GM21515 (cell line): ENCODE data around the gene MRM2.
"Not testable (repeated sequence)": the region's sequence is repeated elsewhere in the genome, so short reads cannot be mapped to it uniquely, and the experiment has no call there.

Experiments used
- ATAC-seq: cut with Tn5 transposase; IDR thresholded peaks from one replicate; pipeline ENCODE4 v1.9.1; 2021; ENCODE audit not compliant: unreplicated experiment

MRM2 gene

DNA sequence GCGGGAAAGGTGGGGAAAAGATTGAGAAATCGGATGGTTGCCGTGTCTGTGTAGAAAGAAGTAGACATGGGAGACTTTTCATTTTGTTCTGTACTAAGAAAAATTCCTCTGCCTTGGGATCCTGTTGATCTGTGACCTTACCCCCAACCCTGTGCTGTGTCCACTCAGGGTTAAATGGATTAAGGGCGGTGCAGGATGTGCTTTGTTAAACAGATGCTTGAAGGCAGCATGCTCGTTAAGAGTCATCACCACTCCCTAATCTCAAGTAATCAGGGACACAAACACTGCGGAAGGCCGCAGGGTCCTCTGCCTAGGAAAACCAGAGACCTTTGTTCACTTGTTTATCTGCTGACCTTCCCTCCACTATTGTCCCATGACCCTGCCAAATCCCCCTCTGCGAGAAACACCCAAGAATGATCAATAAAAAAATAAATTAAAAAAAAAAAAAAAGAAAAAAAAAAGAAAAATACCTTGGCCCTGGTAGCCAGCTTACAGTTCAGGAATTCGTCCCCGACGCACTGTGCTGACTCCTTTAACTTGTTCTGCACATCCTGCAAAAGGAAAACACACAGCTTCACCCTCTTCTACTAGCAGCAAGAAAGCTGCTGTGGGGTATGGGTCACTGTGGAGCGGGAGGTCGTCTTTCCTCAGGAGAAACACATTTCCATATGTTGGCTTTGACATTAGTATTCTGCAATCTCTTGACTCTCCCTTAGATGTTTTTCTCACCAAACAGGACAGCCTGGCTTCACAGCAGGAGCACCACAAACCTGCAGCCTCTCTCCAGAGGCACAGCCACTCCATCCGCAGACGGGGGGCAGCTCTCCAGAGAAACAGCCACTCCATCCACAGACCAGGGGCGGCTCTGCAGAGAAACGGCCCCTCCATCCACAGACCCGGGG lies 27.3 kb upstream of the MRM2 start:
- not testable (repeated sequence) for ATAC-seq

GRCh38 chr7:2266911-2267310 lies 24.9 kb upstream of the MRM2 start:
- no peak for ATAC-seq

GRCh38 chr7:2264158-2264557 lies 22.2 kb upstream of the MRM2 start:
- no peak for ATAC-seq

- no peak for ATAC-seq
Observed at GRCh38 chr7:2263176-2263575, 21.2 kb upstream of the MRM2 start.

GRCh38 chr7:2261611-2262010 lies 19.6 kb upstream of the MRM2 start:
- ATAC-seq: no peak

GRCh38 chr7:2260820-2261219 lies 18.8 kb upstream of the MRM2 start:
- no peak for ATAC-seq

GRCh38 chr7:2259480-2259879 lies 17.5 kb upstream of the MRM2 start:
- peak; percentile 15 for ATAC-seq

DNA sequence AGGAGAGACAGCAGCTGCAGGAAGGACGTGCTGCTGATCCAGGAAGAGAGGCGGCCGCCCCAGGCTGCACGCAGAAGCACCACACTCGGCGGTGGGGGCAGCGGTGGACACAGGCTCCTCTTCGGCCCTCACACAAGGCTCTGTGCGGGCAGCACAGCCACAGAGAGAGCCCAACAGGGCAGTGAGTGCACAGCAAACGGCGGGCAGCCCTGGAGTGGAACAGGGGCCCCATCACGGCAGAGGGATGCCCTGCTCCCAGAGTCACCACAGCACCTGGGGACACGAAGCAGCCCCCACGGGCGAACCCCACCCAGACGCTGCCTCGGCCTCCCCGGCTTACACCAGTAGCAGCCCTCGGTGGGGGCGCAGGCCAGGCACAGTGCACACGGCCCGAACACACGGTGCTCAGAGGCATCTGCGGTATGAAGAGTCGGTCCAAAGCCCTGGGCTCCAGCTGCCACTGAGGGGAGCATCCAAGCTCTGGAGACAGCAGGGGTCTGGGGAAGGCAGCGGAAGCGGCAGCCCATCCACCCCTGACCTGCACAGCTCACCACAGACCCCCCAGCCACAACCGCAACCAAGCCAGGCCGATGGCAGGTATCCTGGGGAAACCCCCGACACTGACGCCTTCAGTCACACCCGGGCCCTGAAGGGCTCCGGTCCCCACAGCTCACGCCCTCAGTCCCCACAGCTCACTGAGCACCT lies 16.8 kb upstream of the MRM2 start:
- ATAC-seq: peak; percentile 54

- ATAC-seq: no peak
Observed at GRCh38 chr7:2257651-2258050, 15.6 kb upstream of the MRM2 start.

GRCh38 chr7:2257046-2257551 lies 15.1 kb upstream of the MRM2 start:
- no peak for ATAC-seq

DNA sequence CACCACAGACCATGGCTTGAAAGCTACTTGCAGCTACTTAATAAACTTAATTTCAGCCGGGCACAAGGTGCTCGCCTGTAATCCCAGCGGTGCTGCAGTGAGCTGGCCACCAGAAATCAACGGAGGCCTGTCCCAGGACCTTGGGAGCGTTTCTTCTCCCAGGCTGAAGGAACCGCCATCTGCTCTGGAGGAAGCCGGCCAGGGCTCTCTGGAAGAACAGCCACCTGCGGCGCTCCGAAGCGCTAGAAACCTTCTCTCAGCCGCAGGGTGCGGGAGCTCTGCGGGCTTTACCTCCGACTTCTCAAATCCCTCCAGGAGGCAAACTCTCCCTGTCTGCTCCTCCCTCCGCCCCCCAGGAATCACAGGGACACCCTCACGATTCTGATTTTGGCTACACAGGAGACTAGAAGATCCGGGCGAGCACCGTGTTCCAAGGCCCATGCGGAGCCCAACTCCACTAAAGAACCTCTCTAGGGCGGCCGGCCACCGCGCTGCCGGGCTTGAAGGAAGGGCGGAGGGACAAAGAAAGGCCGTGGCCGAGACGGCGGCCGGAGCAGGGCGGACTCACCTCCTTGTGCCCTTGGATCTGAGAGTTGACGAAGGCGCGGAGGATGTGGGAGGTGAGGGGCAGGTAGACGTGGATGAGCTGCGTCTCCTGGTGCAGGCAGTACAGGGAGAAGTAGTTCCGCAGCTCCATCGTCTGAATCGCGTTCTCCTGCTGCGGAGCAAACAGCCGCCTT lies 14.5 kb upstream of the MRM2 start:
- ATAC-seq: no peak

DNA sequence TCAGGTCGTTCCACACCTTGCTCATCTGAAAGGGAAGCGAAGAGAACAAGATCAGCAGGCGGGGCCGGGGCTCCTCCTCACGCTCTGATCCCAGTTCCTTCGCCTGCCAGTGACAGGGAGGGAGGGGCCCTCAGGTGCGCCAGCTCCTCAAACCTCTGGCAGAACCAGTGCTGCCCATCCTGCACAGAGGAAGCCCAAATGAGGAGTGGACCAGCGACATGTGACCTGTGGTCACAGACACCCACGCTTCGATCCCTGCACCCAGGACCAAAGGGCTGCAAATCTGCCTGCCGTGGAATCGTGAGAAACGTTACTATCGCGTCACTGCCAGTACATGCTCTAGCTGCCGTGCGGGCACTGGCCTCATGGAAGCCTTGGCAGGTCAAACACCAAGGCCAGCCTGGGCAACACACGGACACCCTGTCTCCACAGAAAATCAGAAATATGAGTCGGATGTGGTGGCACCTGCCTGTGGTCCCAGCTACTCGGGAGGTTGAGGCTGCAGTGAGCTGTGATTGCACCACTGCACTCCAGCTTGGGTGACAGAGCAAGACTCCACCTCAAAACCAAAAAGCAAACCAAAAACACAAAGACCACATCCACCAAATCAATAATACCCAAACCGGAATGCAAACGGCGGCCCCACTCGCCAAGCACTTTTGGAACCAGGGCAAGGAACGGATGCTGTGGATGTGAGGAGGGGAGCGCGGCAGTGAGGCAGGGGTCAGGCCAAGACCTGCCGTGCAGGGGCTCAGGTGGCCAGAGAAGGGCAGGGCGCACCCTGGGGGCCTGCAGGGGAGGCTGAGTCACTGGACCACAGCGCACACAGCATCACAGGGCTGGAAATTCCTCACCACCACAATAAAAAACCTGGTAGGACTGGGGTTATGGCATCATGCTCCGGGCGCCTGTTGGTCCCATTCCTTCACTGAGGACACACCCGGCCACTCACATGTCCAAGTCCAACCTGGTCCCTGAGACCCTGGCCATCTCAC lies 13.4 kb upstream of the MRM2 start:
- no peak for ATAC-seq

DNA sequence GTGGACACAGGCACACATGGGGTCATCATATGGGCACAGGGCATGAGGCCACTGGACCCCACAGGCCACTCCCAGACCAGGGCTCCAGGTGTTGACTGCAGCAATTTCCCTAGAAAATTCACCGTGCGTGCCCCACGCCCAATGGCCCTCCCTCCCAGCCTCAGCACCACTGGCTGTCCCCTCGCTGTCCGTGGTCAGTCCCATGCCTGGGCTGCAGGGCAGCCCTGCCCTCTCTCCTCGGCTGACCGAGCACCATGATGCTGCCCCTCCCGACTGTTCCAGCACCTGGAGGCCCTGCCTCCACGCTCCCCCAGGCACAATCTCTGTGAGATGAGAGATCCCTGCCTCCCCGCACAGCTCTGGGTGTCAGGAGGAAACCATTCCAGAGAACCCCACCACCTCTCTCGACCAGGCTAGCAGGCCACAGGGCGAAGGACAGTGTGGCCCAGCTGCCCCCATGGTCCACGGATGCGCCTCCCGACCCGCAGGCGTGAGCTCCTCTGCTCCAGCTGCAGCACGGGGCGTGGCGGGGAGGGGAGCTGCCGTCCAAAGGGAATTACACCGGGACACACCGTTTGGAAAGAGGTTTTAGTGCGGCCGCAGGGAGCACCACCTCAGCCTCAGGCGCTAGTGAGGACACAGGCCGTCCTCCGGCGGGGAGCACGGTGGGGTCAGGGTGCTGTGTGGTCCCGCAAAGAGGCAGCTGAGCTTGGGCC lies 12.6 kb upstream of the MRM2 start:
- no peak for ATAC-seq

DNA sequence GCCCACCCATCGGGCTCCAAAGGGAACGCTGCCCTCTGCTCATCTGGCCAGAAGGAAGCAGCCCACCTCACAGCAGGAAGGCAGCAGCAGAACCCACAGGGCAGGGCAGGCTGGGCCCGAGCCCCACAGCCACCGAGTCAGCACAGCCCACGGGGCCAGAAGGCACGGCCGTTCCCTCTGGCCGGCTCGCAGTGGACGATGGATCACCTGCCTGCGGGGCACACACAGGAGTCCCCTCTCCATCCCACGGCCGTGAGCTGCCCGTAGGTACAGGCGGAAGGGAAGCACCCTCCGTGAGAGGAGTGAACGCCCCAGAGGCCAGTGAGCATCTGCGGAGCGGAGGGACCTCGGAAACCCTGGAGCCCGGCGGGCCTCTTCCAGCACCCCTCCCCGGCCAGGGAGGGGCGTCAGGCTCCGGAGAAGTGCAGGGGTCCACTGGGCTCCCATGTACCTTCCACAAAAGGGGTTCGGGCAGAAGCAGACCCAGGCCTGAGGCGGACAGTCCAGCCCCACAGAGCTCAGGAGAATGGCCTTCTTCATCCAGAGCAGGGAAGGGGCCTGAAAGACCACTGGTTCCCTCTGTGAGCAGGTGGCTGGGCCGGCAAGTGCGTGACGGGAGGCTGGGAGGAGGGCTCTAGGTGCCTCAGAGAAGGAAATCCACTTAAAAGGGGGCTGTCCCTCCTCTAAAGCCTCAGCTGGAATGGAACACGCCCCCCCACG lies 11.7 kb upstream of the MRM2 start:
- no peak for ATAC-seq

DNA sequence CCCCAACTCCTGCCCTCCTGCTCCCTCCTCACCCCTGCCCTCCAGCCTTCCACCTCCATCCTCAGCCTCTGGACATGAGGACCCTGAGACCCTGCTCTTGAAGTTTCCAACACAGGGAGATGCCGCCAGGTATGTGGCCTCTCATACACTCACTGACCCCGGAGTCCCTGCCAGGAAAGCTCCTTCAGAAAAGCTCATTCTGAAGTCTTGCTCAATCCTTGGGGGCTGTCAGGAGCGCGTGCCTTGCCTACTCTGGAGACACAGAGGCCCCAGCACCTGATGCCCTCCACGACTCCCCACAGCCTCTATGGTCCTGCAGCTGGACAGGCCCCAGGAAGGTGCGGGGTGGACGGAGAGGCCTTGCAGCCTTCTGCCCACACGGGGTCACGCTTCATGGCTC lies 11.0 kb upstream of the MRM2 start:
- ATAC-seq: no peak

DNA sequence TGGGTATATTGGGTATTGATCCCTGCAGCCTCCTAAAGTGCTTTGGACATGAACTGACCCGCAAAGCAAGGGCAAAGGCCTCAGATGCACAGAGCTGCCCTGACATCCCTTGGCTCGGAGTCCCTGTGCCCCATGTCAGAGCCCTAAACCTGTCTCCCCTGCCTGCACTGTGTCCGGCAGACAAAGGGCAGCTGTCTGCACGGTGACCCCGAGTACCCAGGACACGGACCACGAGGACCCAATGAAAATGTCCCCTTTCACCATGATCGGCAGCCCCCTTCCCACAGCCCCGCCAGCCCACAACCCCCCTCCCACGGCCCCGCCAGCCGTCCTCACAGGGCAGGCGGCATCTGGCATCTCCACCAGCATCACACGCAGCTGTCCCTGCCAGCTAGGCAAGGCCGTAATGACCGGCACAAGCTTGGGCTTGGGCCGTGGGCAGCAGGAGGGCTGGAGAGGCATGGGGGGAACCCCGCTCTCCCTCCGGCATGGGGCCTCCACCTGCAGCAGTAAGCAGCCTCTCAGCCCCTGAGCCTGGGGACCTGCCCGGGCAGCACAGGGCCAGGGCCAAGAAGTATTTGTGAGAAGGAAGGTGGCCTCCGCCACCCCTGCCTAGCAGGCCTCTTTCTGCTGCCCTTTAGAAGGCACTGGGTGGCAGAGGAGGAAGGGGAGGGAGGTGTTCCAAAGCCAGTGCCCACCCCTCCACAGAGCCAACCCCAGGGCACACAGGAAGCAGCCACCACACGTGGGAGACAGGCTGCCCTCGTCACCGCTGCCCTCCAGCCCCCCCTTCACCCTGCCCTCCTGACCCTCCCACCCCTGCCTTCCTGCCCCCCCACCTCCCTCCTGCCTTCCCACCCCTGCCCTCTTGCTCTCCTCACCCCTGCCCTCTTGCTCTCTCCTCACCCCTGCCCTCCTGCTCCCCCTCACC lies 10.1 kb upstream of the MRM2 start:
- ATAC-seq: no peak

GRCh38 chr7:2251381-2251780 lies 9.4 kb upstream of the MRM2 start:
- no peak for ATAC-seq

DNA sequence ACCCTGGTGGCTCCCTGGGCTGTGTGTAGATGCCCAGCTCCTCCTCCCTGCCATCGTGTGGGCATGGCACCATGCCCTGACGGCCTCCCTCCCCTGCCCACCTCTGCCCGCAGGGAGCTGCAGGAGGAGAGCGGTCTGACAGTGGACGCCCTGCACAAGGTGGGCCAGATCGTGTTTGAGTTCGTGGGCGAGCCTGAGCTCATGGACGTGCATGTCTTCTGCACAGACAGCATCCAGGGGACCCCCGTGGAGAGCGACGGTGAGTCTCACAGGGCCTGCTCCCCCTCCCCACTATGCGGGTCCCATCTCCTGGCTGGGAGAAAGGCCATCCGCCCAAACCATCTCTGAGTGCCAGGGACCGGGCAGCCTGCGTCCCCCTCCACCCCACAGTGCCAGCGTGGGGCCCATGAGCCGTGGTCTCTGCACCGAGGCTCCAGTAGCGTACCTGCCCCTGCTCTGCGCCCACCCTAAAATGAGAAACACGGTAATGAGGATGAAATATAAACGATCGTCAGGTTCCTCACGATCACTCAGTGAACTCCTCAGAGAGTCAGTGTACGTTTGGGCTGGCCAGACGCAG lies 7.8 kb upstream of the MRM2 start:
- no peak for ATAC-seq
